ENCODE data around the gene SMIM36.

DNA sequence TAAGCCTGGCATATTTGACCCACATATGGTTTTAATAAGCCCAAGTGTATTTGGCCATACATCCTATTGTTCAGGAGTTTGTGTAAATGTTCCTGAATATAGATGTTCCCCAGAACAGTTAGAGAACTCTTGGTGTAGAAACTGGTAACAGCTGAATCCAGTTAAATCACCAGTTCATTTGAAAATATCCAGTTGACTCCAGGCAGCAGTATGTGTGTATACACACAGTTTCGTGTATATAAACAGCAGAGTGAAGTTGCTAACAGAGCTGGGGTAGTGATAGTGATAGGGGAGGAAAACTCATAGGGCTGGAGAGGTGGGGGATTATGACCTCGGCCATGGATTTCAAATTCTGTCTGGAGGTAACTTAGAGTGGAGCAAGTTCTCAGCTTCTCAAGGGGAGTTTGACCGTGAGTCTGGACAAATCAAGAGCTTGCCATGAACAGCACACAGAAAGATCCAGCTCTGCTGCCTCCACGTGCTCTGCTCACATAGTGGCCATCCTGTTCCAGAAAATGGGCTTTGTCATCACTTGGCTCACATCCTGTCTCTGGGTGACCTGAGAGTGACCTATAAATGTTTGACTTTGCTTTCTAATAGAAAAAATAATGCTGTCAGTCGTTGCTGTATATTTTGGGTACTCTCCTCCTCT, 59.0 kb downstream of the SMIM36 start:
- TF ChIP-seq, protein P1, sequence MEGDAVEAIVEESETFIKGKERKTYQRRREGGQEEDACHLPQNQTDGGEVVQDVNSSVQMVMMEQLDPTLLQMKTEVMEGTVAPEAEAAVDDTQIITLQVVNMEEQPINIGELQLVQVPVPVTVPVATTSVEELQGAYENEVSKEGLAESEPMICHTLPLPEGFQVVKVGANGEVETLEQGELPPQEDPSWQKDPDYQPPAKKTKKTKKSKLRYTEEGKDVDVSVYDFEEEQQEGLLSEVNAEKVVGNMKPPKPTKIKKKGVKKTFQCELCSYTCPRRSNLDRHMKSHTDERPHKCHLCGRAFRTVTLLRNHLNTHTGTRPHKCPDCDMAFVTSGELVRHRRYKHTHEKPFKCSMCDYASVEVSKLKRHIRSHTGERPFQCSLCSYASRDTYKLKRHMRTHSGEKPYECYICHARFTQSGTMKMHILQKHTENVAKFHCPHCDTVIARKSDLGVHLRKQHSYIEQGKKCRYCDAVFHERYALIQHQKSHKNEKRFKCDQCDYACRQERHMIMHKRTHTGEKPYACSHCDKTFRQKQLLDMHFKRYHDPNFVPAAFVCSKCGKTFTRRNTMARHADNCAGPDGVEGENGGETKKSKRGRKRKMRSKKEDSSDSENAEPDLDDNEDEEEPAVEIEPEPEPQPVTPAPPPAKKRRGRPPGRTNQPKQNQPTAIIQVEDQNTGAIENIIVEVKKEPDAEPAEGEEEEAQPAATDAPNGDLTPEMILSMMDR (conservative IDR thresholded peaks at IDR 0.05; ENCODE audit: low read depth in 2 of 2) = no peak
- TF ChIP-seq EZH2 (IDR thresholded peaks at IDR 0.05; ENCODE audit: low read depth, unreplicated experiment) (no peak), STAT1 (IDR thresholded peaks at IDR 0.05; ENCODE audit: unreplicated experiment) (no peak), NANOG (IDR thresholded peaks at IDR 0.05; ENCODE audit: borderline replicate concordance) (no peak), ZNF114 (CRISPR knock-in tag; IDR thresholded peaks at IDR 0.05) (no peak), EZH2phosphoT487 (IDR thresholded peaks at IDR 0.05; ENCODE audit: unreplicated experiment) (no peak), CREB1 (CRISPR knock-in tag; IDR thresholded peaks at IDR 0.05; ENCODE audit: low read depth) (no peak), POLR2AphosphoS5 (IDR thresholded peaks at IDR 0.05; ENCODE audit: low read depth) (no peak), REST (IDR thresholded peaks at IDR 0.05; ENCODE audit: unreplicated experiment) (no peak), JUNB (IDR thresholded peaks at IDR 0.05; ENCODE audit: unreplicated experiment) (no peak)
- TF ChIP-seq, protein P2, sequence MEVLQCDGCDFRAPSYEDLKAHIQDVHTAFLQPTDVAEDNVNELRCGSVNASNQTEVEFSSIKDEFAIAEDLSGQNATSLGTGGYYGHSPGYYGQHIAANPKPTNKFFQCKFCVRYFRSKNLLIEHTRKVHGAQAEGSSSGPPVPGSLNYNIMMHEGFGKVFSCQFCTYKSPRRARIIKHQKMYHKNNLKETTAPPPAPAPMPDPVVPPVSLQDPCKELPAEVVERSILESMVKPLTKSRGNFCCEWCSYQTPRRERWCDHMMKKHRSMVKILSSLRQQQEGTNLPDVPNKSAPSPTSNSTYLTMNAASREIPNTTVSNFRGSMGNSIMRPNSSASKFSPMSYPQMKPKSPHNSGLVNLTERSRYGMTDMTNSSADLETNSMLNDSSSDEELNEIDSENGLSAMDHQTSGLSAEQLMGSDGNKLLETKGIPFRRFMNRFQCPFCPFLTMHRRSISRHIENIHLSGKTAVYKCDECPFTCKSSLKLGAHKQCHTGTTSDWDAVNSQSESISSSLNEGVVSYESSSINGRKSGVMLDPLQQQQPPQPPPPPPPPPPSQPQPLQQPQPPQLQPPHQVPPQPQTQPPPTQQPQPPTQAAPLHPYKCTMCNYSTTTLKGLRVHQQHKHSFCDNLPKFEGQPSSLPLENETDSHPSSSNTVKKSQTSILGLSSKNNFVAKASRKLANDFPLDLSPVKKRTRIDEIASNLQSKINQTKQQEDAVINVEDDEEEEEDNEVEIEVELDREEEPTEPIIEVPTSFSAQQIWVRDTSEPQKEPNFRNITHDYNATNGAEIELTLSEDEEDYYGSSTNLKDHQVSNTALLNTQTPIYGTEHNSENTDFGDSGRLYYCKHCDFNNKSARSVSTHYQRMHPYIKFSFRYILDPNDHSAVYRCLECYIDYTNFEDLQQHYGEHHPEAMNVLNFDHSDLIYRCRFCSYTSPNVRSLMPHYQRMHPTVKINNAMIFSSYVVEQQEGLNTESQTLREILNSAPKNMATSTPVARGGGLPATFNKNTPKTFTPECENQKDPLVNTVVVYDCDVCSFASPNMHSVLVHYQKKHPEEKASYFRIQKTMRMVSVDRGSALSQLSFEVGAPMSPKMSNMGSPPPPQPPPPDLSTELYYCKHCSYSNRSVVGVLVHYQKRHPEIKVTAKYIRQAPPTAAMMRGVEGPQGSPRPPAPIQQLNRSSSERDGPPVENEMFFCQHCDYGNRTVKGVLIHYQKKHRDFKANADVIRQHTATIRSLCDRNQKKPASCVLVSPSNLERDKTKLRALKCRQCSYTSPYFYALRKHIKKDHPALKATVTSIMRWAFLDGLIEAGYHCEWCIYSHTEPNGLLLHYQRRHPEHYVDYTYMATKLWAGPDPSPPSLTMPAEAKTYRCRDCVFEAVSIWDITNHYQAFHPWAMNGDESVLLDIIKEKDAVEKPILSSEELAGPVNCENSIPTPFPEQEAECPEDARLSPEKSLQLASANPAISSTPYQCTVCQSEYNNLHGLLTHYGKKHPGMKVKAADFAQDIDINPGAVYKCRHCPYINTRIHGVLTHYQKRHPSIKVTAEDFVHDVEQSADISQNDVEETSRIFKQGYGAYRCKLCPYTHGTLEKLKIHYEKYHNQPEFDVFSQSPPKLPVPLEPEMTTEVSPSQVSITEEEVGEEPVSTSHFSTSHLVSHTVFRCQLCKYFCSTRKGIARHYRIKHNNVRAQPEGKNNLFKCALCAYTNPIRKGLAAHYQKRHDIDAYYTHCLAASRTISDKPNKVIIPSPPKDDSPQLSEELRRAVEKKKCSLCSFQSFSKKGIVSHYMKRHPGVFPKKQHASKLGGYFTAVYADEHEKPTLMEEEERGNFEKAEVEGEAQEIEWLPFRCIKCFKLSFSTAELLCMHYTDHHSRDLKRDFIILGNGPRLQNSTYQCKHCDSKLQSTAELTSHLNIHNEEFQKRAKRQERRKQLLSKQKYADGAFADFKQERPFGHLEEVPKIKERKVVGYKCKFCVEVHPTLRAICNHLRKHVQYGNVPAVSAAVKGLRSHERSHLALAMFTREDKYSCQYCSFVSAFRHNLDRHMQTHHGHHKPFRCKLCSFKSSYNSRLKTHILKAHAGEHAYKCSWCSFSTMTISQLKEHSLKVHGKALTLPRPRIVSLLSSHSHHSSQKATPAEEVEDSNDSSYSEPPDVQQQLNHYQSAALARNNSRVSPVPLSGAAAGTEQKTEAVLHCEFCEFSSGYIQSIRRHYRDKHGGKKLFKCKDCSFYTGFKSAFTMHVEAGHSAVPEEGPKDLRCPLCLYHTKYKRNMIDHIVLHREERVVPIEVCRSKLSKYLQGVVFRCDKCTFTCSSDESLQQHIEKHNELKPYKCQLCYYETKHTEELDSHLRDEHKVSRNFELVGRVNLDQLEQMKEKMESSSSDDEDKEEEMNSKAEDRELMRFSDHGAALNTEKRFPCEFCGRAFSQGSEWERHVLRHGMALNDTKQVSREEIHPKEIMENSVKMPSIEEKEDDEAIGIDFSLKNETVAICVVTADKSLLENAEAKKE (CRISPR knock-in tag; IDR thresholded peaks at IDR 0.05) = no peak
- TF ChIP-seq, protein P3, sequence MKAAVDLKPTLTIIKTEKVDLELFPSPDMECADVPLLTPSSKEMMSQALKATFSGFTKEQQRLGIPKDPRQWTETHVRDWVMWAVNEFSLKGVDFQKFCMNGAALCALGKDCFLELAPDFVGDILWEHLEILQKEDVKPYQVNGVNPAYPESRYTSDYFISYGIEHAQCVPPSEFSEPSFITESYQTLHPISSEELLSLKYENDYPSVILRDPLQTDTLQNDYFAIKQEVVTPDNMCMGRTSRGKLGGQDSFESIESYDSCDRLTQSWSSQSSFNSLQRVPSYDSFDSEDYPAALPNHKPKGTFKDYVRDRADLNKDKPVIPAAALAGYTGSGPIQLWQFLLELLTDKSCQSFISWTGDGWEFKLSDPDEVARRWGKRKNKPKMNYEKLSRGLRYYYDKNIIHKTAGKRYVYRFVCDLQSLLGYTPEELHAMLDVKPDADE (IDR thresholded peaks at IDR 0.05) = no peak
